RCC 7860 (cell line): ENCODE results near the gene PEX11A.
A peak's percentile ranks its signal among the peaks of the same experiment; 100 is the strongest.

Experiments used
- DNase-seq: peaks from one replicate; pipeline ENCODE4 v3.0.0-alpha.2; 2015; ENCODE audit warnings: low spot score
- FAIRE-seq: peaks from 2 replicates; lab custom pipeline; 2012; peaks lifted over from hg19 to GRCh38; lab: Jason Lieb, UNC

Gene PEX11A

DNA sequence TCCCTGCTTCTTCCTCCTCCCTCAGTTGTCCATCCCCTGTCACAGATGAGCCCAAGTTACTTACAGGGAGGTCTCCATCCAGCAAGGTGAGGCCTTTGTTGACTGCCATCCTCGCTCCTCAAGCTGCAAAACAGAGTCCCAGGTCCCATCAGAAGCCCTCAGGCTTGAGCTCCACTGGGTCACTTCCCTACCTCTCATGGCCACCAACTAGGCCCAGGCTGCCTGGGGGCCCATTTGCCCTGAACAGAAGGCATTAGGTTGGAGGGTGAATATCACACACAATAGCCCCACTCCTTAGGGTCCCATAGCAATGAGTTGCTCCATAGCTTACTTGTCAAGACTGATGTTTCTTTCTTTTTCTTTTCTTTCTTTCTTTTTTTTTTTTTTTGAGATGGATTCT lies 13.2 kb downstream of the PEX11A start:
- FAIRE-seq = no peak

DNA sequence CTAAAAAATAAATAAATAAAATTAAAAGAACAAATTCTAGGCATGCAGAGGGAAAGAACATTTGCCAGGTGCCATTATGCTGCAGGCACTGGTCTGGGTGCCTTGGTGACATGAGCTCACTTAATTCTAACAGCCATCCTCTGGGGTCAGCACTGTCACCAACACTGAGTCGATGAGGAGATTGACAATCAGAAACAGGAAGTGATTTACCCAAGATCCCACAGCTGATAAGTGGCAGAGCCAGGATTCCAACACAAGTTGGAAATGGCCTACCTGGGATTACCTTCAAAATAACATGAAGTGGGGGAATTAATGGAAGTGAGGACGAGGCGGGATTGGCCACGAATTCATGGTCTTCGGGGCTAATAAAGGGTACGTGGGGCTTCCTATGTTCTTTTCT lies 14.9 kb downstream of the PEX11A start:
- DNase-seq = no peak
- FAIRE-seq = no peak

More for the DNA sequence above, 13.2 kb downstream of the PEX11A start:
- no peak for DNase-seq

- FAIRE-seq = no peak
- DNase-seq = no peak
Observed at GRCh38 chr15:89674526-89674925, 16.0 kb downstream of the PEX11A start.

DNA sequence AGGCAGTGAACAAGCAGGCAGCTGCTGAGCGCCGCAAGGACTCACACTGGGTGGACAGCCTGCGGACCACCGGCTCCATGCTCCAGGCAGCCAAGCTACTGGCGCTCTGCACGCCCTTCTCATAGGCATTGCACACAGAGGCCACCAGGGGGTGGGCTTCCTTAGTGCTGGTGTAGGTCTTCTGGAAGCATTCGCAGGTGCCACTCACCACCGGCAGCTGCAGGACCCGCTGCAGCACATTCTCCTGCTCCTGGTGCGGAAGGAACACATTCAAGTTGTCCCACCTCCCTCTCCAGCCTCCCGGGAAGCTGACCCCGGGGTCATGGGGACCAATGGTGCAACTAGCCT lies 17.4 kb downstream of the PEX11A start:
- DNase-seq (no peak), FAIRE-seq (no peak)

GRCh38 chr15:89672221-89673164 lies 18.1 kb downstream of the PEX11A start:
- no peak for DNase-seq
- no peak for FAIRE-seq

GRCh38 chr15:89671687-89672086 lies 18.9 kb downstream of the PEX11A start:
- FAIRE-seq (no peak), DNase-seq (no peak)

DNA sequence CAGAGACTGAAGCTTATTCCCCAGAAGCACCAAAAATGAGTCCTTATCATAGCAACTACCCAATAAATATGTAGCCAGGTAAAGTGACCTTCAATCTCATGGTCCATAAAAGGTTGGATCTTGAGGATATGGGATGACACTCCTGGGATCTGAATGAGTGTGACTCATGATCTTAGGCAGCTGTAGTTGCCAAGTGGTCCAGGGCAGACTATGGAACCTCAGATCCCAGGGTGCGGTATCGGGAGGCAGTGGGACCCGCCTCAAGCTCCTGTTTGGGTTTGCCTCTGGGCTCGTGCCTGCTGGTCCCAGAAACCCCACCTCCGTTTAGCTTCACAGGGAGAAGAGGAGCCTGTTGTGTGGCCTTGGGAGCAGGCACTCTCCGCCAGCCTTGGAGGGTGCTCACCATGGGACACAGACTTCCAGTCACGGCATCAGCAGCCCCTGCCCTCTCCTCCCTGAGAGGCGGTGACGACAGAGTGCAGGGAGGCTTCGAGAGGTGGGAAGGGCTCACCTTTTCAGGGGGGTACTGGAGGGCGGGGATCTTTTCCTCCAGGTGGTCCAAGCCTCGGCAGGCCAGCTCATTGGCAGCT lies 19.5 kb downstream of the PEX11A start:
- no peak for FAIRE-seq
- no peak for DNase-seq

DNA sequence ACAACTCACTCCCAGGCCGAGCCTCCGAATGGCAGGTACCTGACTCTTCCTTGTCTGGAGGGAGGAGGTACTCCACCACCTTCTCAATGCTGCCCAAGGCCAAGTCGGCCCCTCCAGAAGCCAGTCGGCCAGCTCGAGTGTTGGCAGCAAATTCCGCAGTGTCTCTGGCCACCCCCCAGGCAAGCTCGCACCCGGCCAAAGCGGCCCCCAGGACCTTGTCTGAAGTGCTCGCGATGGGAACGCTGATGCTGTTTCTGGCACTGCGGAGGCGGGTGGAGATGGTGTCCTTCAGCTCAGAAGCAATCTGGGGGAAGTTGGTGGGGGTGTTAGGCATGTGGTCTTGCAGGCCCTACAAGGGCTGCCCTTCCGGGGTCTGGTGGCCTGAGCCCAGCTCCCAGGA lies 20.6 kb downstream of the PEX11A start:
- DNase-seq (no peak), FAIRE-seq (no peak)

DNA sequence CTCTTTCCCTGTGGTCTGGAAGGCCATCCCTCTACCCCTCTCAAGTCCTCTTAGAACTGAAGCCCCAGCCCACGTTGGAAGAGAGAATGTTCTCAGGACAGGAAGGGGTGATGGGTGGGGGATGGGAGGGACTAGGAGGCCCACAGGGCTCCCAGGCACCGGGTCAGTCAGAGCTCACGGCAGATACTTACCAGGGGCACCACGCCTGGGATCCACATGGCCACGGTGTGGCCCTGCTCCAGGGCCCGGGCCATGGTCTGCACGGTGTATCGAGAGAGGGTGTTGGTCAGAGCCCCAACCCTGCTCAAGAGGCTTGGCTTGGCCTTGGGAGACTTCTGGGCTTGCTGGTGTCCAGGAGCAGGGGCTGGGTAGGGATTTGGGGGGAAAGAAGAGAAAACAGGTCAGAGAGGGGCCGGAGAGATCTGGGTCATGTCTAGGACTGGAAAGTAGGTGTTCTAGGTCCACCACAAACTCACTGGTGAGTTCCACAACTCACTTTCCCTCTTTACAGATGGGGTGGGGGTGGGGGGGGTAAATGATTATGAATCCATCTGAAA lies 21.2 kb downstream of the PEX11A start:
- FAIRE-seq = no peak

GRCh38 chr15:89668171-89668570 lies 22.4 kb downstream of the PEX11A start:
- no peak for FAIRE-seq
- DNase-seq = no peak

More for the DNA sequence above, 21.2 kb downstream of the PEX11A start:
- DNase-seq = no peak

- FAIRE-seq (no peak), DNase-seq (no peak)
Observed at GRCh38 chr15:89667706-89667960, 22.9 kb downstream of the PEX11A start.

DNA sequence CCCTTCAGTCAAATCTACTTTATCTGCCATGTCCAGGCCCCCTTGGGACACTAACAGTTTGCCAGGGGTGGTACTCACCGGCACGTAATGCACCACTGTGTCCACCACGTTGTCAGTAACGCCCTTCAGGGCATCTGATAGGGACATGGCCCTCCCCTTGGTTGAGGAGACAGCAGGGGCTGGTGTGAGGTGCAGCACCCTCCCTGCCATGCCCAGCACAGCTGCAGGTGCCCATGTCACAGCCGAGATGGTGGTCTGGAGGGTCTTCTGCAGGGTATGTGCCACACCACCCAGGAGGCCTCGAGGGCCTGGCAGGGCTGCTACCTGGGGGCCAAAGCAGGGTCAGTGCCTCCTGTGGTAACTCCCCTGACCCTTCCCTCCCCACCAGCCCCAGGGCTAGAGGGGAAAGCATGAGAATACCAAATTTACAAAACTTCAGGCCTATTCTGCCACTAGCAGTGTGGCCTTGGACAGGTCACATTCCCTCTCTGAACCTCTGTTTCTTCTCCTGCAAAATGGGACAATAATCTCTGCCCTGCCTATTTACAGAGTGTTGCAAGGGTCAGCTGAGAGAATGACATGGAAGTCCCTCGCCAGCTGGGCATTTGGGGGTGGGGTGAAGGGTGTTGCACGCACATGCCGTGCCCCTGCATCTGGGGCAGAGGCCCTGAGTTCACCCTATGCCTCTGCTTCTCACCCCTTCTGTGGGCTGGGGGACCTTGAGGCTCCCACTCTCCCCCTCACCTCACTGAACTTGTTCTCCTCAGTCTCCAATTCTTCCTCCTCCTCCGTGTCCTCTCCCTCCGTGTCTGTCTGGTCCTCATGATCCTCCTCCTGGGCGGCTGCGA lies 23.5 kb downstream of the PEX11A start:
- FAIRE-seq (no peak), DNase-seq (no peak)

- DNase-seq (no peak), FAIRE-seq (no peak)
Observed at GRCh38 chr15:89666184-89666857, 24.2 kb downstream of the PEX11A start.

GRCh38 chr15:89665449-89666181 lies 24.9 kb downstream of the PEX11A start:
- DNase-seq = no peak
- no peak for FAIRE-seq

GRCh38 chr15:89664441-89665350 lies 25.9 kb downstream of the PEX11A start:
- FAIRE-seq (no peak), DNase-seq (no peak)

DNA sequence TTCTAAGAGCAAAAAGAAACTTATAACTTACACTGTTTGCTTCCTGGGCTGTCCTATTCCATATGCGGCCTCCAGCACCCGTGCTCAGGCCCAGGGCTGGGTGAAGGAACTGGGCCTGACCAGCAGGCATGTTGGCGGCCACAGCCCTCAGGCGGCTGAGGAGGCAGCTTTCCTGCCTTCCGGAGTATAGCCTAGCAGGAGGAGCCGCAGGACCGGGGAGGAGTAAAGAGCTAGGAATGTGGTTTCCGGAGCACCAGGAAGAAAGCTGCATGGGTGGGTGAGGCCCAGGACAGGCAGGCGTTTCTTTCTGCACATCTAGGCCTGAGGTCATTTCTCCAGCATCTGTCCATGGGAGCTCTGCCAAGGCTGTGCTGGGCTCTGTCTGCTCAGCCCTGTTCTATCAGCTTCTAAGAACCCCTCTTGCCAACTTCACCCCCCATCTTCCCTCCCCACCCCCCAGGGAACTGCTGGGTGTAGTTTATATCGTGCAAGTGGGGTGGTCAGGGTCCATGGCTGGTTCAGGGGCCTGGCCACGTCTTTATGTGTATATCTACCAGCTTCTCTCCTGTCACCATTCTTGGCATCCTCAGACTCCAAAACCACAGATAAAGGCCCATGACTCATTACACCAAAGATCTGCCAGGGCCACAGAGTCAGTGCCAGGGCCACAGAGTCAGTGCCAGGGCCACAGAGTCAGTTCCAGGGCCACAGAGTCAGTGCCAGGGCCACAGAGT lies 27.5 kb downstream of the PEX11A start:
- peak; percentile 89 for DNase-seq
- FAIRE-seq = peak; percentile 86

- DNase-seq = no peak
Observed at GRCh38 chr15:89660556-89660955, 30.0 kb downstream of the PEX11A start.

GRCh38 chr15:89659295-89659694 lies 31.3 kb downstream of the PEX11A start:
- DNase-seq (no peak), FAIRE-seq (no peak)

More at GRCh38 chr15:89660556-89660955, 30.0 kb downstream of the PEX11A start:
- no peak for FAIRE-seq
